ENCODE data around the gene HDAC4. TPM values are rescaled to one million over a fixed set of nuclear protein-coding genes. Genes with fewer than 3 reads are reported as not detected.

Gene HDAC4
- total and polyA plus RNA-seq, 10 of the 15 experiments (the other 5 are each of a cell fraction or from before 2014, with no cell fraction given): 0.22 to 15.7 (median 4.8) TPM

DNA sequence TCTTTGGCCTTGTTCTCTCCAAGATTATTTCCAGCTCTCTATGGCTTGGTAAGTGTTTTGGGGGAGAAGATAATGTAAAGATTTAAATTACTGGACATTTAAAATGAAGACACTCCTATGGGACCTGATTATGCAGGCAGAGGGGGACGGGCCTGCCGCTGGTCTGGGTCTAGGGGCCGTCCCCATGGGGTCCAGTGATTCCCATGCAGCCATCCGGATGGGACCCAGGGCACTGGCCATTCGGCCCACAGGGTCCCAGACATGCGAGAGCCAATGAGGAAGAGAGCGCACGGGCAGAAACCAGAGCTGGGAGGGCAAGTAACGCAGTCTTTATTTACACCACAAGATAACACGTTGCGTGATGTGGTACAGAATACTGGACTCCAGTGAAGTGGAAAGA lies 353.0 kb downstream of the HDAC4 start:
- no peak overlapping the region for H3K9ac ChIP-seq (ENCODE audit: control insufficient read depth, insufficient read depth, low read length)
- no peaks in the 10 kb centered on the region for H3K79me2 ChIP-seq (ENCODE audit: control insufficient read depth, insufficient read depth, low read length)
- H3K4me1 ChIP-seq (ENCODE audit: control insufficient read depth, insufficient read depth, low read length): no peaks in the 10 kb centered on the region
- 71% methylated on average over 11 of the region's 11 CpGs for WGBS (ENCODE audit: insufficient coverage, insufficient replicate concordance, low lambda C conversion rate, missing lambda C conversion rate)
- DNase-seq (ENCODE audit: low read depth, low spot score) (no peak), FAIRE-seq (no peak), ATAC-seq (no peak)
- TF ChIP-seq ZBTB11 (CRISPR knock-in tag; IDR thresholded peaks at IDR 0.05): no peak
- no peak for TF ChIP-seq SIX5 (IDR thresholded peaks at IDR 0.05; ENCODE audit: low read depth, low read length, severe bottlenecking)
- no peak for TF ChIP-seq RAD51 (IDR thresholded peaks at IDR 0.05)
- no peak for TF ChIP-seq CHD4 (IDR thresholded peaks at IDR 0.05)
- no peak for TF ChIP-seq POLR2A (IDR thresholded peaks at IDR 0.05; ENCODE audit: low read depth, low read length)
- TF ChIP-seq, protein P1, sequence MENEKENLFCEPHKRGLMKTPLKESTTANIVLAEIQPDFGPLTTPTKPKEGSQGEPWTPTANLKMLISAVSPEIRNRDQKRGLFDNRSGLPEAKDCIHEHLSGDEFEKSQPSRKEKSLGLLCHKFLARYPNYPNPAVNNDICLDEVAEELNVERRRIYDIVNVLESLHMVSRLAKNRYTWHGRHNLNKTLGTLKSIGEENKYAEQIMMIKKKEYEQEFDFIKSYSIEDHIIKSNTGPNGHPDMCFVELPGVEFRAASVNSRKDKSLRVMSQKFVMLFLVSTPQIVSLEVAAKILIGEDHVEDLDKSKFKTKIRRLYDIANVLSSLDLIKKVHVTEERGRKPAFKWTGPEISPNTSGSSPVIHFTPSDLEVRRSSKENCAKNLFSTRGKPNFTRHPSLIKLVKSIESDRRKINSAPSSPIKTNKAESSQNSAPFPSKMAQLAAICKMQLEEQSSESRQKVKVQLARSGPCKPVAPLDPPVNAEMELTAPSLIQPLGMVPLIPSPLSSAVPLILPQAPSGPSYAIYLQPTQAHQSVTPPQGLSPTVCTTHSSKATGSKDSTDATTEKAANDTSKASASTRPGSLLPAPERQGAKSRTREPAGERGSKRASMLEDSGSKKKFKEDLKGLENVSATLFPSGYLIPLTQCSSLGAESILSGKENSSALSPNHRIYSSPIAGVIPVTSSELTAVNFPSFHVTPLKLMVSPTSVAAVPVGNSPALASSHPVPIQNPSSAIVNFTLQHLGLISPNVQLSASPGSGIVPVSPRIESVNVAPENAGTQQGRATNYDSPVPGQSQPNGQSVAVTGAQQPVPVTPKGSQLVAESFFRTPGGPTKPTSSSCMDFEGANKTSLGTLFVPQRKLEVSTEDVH (IDR thresholded peaks at IDR 0.05; ENCODE audit: low read depth, partially characterized antibody): no peak
- no peak for TF ChIP-seq ESRRA (IDR thresholded peaks at IDR 0.05; ENCODE audit: low read length)
- TF ChIP-seq BHLHE40 (IDR thresholded peaks at IDR 0.05; ENCODE audit: borderline replicate concordance in 1 of 2, low read depth in 2 of 2, low read length in 1 of 2): no peak
- no peak for TF ChIP-seq JUND (IDR thresholded peaks at IDR 0.05; ENCODE audit: low read depth, low read length)
- TF ChIP-seq SIN3A (IDR thresholded peaks at IDR 0.05; ENCODE audit: low read depth, low read length): no peak
- no peak for TF ChIP-seq CEBPB (IDR thresholded peaks at IDR 0.05; ENCODE audit: borderline replicate concordance in 1 of 2, low read depth in 2 of 2, low read length in 2 of 2)
- TF ChIP-seq MTA2 (IDR thresholded peaks at IDR 0.05; ENCODE audit: low read depth): no peak
- TF ChIP-seq TCF7 (IDR thresholded peaks at IDR 0.05; ENCODE audit: borderline replicate concordance): no peak
- no peak for TF ChIP-seq EP300 (IDR thresholded peaks at IDR 0.05; ENCODE audit: borderline replicate concordance in 1 of 2, control insufficient read depth in 1 of 2, low read depth in 2 of 2, low read length in 2 of 2)
- TF ChIP-seq KLF5 (IDR thresholded peaks at IDR 0.05; ENCODE audit: partially characterized antibody): no peak
- no peak for TF ChIP-seq CBX5 (IDR thresholded peaks at IDR 0.05; ENCODE audit: low read depth)
- no peak for TF ChIP-seq SMARCA5 (IDR thresholded peaks at IDR 0.05)
- no peak for TF ChIP-seq NFIC (IDR thresholded peaks at IDR 0.05; ENCODE audit: low read depth, low read length)
- no peak for TF ChIP-seq HDAC2 (IDR thresholded peaks at IDR 0.05)
- no peaks in the 10 kb centered on the region for H3K27me3 ChIP-seq (replicated peaks in 1 of 2; ENCODE audit: control insufficient read depth in 2 of 2, insufficient read depth in 2 of 2, low read length in 1 of 2)
- intact Hi-C loops (cut with micrococcal nuclease; ENCODE audit: unreplicated experiment): no loop called here
- H3K27ac ChIP-seq (ENCODE audit: control insufficient read depth, insufficient read depth): no peak overlapping the region
- H3K4me3 ChIP-seq: no peak overlapping the region
- ChIA-PET CTCF (no interaction called here), POLR2A (no interaction called here), RAD21 (ENCODE audit: unreplicated experiment) (no interaction called here), SMC1A (ENCODE audit: uncharacterized antibody, unreplicated experiment) (no interaction called here)
- H3K9me3 ChIP-seq (replicated peaks; ENCODE audit: control insufficient read depth, insufficient read depth, low read length): no peaks in the 10 kb centered on the region
- BruUV-seq (replicated peaks): no TSS peak
- in situ Hi-C loops (cut with MboI): no loop called here
- H3K36me3 ChIP-seq (ENCODE audit: control insufficient read depth in 2 of 2, insufficient read depth in 2 of 2, low read length in 1 of 2): no peaks in the 10 kb centered on the region
- H4K20me1 ChIP-seq (ENCODE audit: control insufficient read depth, insufficient read depth): no peaks in the 10 kb centered on the region
- H3K4me2 ChIP-seq (ENCODE audit: control insufficient read depth, insufficient read depth): no peak overlapping the region
- H2AFZ ChIP-seq (ENCODE audit: control insufficient read depth, low read depth, low read length): no peak overlapping the region

Measured in GM12878 (cell line).